Measurements from ENCODE around the gene PCDHGA1.
A peak's percentile ranks its signal among the peaks of the same experiment; 100 is the strongest.
"Not testable (repeated sequence)": the region's sequence is repeated elsewhere in the genome, so short reads cannot be mapped to it uniquely, and the experiment has no call there.

PCDHGA1 gene

GRCh38 chr5:141422742-141423291 is 92.5 kb downstream of the PCDHGA1 start:
- in situ Hi-C loops (cut with MboI; ENCODE audit: low pct_unique_long_range_greater_than_20kb, low sequenced_read_pairs, unreplicated experiment), result no loop called here
- DNase-seq (ENCODE audit: low spot score), result no peak
- TF ChIP-seq CTCF (IDR thresholded peaks at IDR 0.05; ENCODE audit: extremely low read depth, insufficient read depth, missing control alignments), result no peak

- no peak for DNase-seq (ENCODE audit: low spot score)
- no peak for TF ChIP-seq CTCF (IDR thresholded peaks at IDR 0.05; ENCODE audit: extremely low read depth, insufficient read depth, missing control alignments)
- in situ Hi-C loops (cut with MboI; ENCODE audit: low pct_unique_long_range_greater_than_20kb, low sequenced_read_pairs, unreplicated experiment), result no loop called here
Measured at GRCh38 chr5:141427783-141428426, 97.6 kb downstream of the PCDHGA1 start.

GRCh38 chr5:141430332-141431113 is 100.2 kb downstream of the PCDHGA1 start, which contains the start of gene PCDHGA12:
Gene PCDHGA12, plus strand, starts transcription at chr5:141430507. Its CDS starts 253 bp downstream, at chr5:141430760.
- DNase-seq (ENCODE audit: low spot score), result peak; percentile 85
- TF ChIP-seq CTCF (IDR thresholded peaks at IDR 0.05; ENCODE audit: extremely low read depth, insufficient read depth, missing control alignments), result peak; percentile 61
- in situ Hi-C loops (cut with MboI; ENCODE audit: low pct_unique_long_range_greater_than_20kb, low sequenced_read_pairs, unreplicated experiment), result no loop called here

GRCh38 chr5:141431286-141431685 is 101.0 kb downstream of the PCDHGA1 start:
- peak; percentile 61 for DNase-seq (ENCODE audit: low spot score)
- in situ Hi-C loops (cut with MboI; ENCODE audit: low pct_unique_long_range_greater_than_20kb, low sequenced_read_pairs, unreplicated experiment), result no loop called here
- TF ChIP-seq CTCF (IDR thresholded peaks at IDR 0.05; ENCODE audit: extremely low read depth, insufficient read depth, missing control alignments), result no peak

GRCh38 chr5:141432308-141432707 is 102.0 kb downstream of the PCDHGA1 start:
- in situ Hi-C loops (cut with MboI; ENCODE audit: low pct_unique_long_range_greater_than_20kb, low sequenced_read_pairs, unreplicated experiment); DNase-seq (ENCODE audit: low spot score): not testable (repeated sequence)

GRCh38 chr5:141432726-141433125 is 102.4 kb downstream of the PCDHGA1 start:
- DNase-seq (ENCODE audit: low spot score); in situ Hi-C loops (cut with MboI; ENCODE audit: low pct_unique_long_range_greater_than_20kb, low sequenced_read_pairs, unreplicated experiment): not testable (repeated sequence)

- in situ Hi-C loops (cut with MboI; ENCODE audit: low pct_unique_long_range_greater_than_20kb, low sequenced_read_pairs, unreplicated experiment), result no loop called here
- DNase-seq (ENCODE audit: low spot score), result no peak
- TF ChIP-seq CTCF (IDR thresholded peaks at IDR 0.05; ENCODE audit: extremely low read depth, insufficient read depth, missing control alignments), result no peak
Measured at GRCh38 chr5:141434006-141434405, 103.7 kb downstream of the PCDHGA1 start.

Measured in GM13977 (cell line).